Measurements from ENCODE around the gene GALNT16. TPM values are rescaled to one million over a fixed set of nuclear protein-coding genes. Genes with fewer than 3 reads are reported as not detected.
"Not testable (repeated sequence)": the region's sequence is repeated elsewhere in the genome, so short reads cannot be mapped to it uniquely, and the experiment has no call there.

GALNT16 gene
- total RNA-seq, 4 donors from 2014 or later = 2.2 to 7.1 (median 6.9) TPM

DNA sequence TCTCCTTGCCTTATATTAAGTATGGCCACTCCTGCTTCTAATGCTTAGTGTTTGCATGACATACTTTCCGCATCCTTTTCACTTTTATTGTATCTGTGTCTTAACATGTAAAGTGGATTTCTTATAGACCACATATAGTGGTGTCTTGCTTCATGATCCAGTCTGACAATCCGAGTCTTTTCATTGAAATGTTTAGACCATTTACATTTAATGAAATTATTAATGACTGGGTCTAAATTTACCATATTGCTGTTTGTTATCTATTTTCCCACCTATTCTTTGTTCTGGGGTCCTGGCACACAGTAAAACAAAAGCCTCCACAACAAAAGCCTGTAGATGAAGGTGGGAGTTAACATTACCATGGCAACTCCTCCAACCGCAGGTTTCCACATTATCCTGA, 115.2 kb downstream of the GALNT16 start:
- no peak for DNase-seq
- intact Hi-C loops (cut with DNase I) = no loop called here
- 80 to 98% methylated on average over 3 of the region's 3 CpGs for WGBS, 2 donors
- no peaks in the 10 kb centered on the region for H3K27me3 ChIP-seq
- no peaks in the 10 kb centered on the region for H3K9me3 ChIP-seq
- H3K36me3 ChIP-seq = peaks cover 9 to 14% of the 10 kb centered on the region in 2 donors
- TF ChIP-seq POLR2A (IDR thresholded peaks at IDR 0.05) = no peak
- TF ChIP-seq, protein P1, sequence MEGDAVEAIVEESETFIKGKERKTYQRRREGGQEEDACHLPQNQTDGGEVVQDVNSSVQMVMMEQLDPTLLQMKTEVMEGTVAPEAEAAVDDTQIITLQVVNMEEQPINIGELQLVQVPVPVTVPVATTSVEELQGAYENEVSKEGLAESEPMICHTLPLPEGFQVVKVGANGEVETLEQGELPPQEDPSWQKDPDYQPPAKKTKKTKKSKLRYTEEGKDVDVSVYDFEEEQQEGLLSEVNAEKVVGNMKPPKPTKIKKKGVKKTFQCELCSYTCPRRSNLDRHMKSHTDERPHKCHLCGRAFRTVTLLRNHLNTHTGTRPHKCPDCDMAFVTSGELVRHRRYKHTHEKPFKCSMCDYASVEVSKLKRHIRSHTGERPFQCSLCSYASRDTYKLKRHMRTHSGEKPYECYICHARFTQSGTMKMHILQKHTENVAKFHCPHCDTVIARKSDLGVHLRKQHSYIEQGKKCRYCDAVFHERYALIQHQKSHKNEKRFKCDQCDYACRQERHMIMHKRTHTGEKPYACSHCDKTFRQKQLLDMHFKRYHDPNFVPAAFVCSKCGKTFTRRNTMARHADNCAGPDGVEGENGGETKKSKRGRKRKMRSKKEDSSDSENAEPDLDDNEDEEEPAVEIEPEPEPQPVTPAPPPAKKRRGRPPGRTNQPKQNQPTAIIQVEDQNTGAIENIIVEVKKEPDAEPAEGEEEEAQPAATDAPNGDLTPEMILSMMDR (IDR thresholded peaks at IDR 0.05) = no peak
- H3K4me3 ChIP-seq (replicated peaks in 1 of 3) = no peak overlapping the region
- no peak overlapping the region for H3K27ac ChIP-seq
- no peaks in the 10 kb centered on the region for H3K4me1 ChIP-seq

- no peak for DNase-seq
- no peaks in the 10 kb centered on the region for H3K9me3 ChIP-seq
- intact Hi-C loops (cut with DNase I) = no loop called here
- H3K4me1 ChIP-seq = no peaks in the 10 kb centered on the region
- peaks cover 9 to 14% of the 10 kb centered on the region in 2 donors for H3K36me3 ChIP-seq
- no peak overlapping the region for H3K27ac ChIP-seq
- H3K4me3 ChIP-seq (replicated peaks in 1 of 3) = no peak overlapping the region
- no peaks in the 10 kb centered on the region for H3K27me3 ChIP-seq
- WGBS, 2 donors = 97 to 98% methylated on average over 5 of the region's 5 CpGs
- no peak for TF ChIP-seq POLR2A (IDR thresholded peaks at IDR 0.05)
- TF ChIP-seq, protein P1 (IDR thresholded peaks at IDR 0.05) = no peak
Observed at GRCh38 chr14:69375722-69376121, 115.8 kb downstream of the GALNT16 start.

DNA sequence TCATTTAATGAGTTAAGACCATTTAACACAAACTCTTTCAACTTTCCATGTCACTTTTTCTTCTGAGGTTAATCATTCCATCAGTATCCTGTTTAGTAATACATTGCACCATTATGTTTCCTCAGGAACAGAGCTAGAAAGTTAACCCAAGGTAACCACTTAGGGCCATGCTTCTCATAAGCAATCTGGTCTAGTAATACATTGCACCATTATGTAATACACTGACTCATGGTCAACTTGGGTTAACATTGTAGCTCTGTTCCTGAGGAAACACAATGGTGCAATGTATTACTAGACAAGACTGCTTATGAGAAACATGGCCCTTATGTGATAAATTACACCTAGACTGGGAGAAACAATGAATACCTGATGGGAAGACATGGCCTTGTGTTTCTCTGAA, 116.5 kb downstream of the GALNT16 start:
- Histone ChIP-seq H3K27me3 (no peaks in the 10 kb centered on the region), H3K36me3 (peaks cover 9 to 14% of the 10 kb centered on the region in 2 donors), H3K27ac (no peak overlapping the region), H3K9me3 (no peaks in the 10 kb centered on the region), H3K4me3 (replicated peaks in 1 of 3) (no peak overlapping the region), H3K4me1 (no peaks in the 10 kb centered on the region)
- TF ChIP-seq POLR2A (IDR thresholded peaks at IDR 0.05) = no peak
- TF ChIP-seq, protein P1 (IDR thresholded peaks at IDR 0.05) = no peak
- intact Hi-C loops (cut with DNase I) = no loop called here
- DNase-seq = no peak

- Histone ChIP-seq H3K9me3 (no peaks in the 10 kb centered on the region), H3K27me3 (no peaks in the 10 kb centered on the region), H3K4me3 (replicated peaks in 1 of 3) (no peak overlapping the region), H3K27ac (no peak overlapping the region), H3K36me3 (peaks cover 12 to 18% of the 10 kb centered on the region in 2 donors), H3K4me1 (no peaks in the 10 kb centered on the region)
- TF ChIP-seq POLR2A (IDR thresholded peaks at IDR 0.05) = no peak
- TF ChIP-seq, protein P1 (IDR thresholded peaks at IDR 0.05) = no peak
- intact Hi-C loops (cut with DNase I) = no loop called here
- no peak for DNase-seq
- WGBS, 2 donors = 98 to 100% methylated on average over 2 of the region's 2 CpGs
Observed at GRCh38 chr14:69378274-69378673, 118.3 kb downstream of the GALNT16 start.

DNA sequence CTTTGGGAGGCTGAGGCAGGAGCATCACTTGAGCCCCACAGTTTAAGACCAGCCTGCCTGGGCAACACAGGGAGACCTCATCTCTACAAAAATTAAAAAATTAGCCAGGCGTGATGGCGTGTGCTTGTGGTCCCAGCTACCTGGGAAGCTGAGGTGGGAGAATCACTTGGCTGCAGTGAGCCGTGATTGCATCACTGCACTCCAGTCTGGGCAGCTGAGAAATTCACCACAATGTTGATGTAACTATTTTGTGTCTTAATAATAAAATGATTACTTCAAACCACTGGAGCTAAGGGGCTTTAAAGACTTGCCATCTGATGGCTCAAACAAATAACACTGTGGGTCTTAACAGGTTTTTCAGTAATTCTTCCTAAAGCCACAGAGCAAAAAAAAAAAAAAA, 127.4 kb downstream of the GALNT16 start:
- no peaks in the 10 kb centered on the region for H3K27me3 ChIP-seq
- H3K9me3 ChIP-seq = no peaks in the 10 kb centered on the region
- intact Hi-C loops (cut with DNase I) = no loop called here
- 79 to 83% methylated on average over 3 of the region's 3 CpGs for WGBS, 2 donors
- no peaks in the 10 kb centered on the region for H3K4me1 ChIP-seq
- TF ChIP-seq, protein P1 (IDR thresholded peaks at IDR 0.05) = no peak
- TF ChIP-seq POLR2A (IDR thresholded peaks at IDR 0.05) = no peak
- DNase-seq = no peak
- H3K4me3 ChIP-seq (replicated peaks in 1 of 3) = no peak overlapping the region
- H3K36me3 ChIP-seq = peaks cover 11 to 30% of the 10 kb centered on the region in 2 donors
- H3K27ac ChIP-seq = no peak overlapping the region

DNA sequence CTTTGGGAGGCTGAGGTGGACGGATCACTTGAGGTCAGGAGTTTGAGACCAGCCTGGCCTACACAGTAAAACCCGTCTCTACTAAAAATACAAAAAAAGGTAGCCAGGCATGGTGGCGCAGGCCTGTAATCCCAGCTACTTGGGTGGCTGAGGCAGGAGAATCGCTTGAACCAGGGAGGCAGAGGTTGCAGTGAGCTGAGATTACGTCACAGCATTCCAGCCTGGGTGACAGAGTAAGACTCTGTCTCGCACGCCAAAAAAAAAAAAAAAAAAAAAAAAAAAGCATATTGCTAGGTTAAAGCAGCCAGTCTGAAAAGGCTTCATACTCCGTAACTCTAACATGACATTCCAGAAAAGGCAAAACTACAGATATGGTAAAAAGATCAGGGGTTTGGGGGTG, 131.4 kb downstream of the GALNT16 start:
- H3K9me3 ChIP-seq; H3K4me1 ChIP-seq; H3K27ac ChIP-seq; H3K4me3 ChIP-seq (replicated peaks in 1 of 3); H3K27me3 ChIP-seq; DNase-seq: not testable (repeated sequence)
- 92 to 94% methylated on average over 8 of the region's 8 CpGs for WGBS, 2 donors
- H3K36me3 ChIP-seq = peaks cover 29 to 43% of the 10 kb centered on the region in 2 donors
- intact Hi-C loops (cut with DNase I) = loop anchor here (10.0 kb wide), 1 partner anchor 373 kb away; the partner anchor contains the start of gene SRSF5
